ENCODE measurements around the gene TXNDC15.

The TXNDC15 gene

GRCh38 chr5:134873987-134874830 is at the start of gene TXNDC15:
TXNDC15 (plus strand) TSS chr5:134874371; CDS start chr5:134874428, 57 bp downstream.
- Histone ChIP-seq H3K4me1 (ENCODE audit: insufficient read depth, poor library complexity, severe bottlenecking) (peaks cover 5% of the 10 kb centered on the region), H3K27ac (ENCODE audit: poor library complexity, severe bottlenecking) (peak within 1 kb of the TSS; percentile 80), H3K4me3 (ENCODE audit: severe bottlenecking) (peak within 1 kb of the TSS; percentile 67), H3K27me3 (ENCODE audit: insufficient read depth, poor library complexity, severe bottlenecking) (no peaks in the 10 kb centered on the region), H3K9me3 (ENCODE audit: severe bottlenecking) (no peaks in the 10 kb centered on the region), H3K36me3 (ENCODE audit: low read depth) (0 out of 2 replicates have a peak, but pooled peaks cover 5% of the 10 kb centered on the region)
- peak; percentile 84 for DNase-seq (ENCODE audit: low spot score)
- ATAC-seq (ENCODE audit: low read depth): peak; percentile 86
- TF ChIP-seq CTCF (IDR thresholded peaks at IDR 0.05; ENCODE audit: poor library complexity, severe bottlenecking): no peak

GRCh38 chr5:134824681-134825080 is 49.5 kb upstream of the TXNDC15 start:
- no peak for ATAC-seq (ENCODE audit: low read depth)

GRCh38 chr5:134825212-134825611 is 49.0 kb upstream of the TXNDC15 start:
- Histone ChIP-seq H3K4me1 (ENCODE audit: insufficient read depth, poor library complexity, severe bottlenecking) (no peaks in the 10 kb centered on the region), H3K36me3 (ENCODE audit: low read depth) (peaks cover 92% of the 10 kb centered on the region), H3K9me3 (ENCODE audit: severe bottlenecking) (no peaks in the 10 kb centered on the region), H3K4me3 (ENCODE audit: severe bottlenecking) (no peak overlapping the region), H3K27me3 (ENCODE audit: insufficient read depth, poor library complexity, severe bottlenecking) (no peaks in the 10 kb centered on the region), H3K27ac (ENCODE audit: poor library complexity, severe bottlenecking) (no peak overlapping the region)
- no peak for DNase-seq (ENCODE audit: low spot score)
- no peak for ATAC-seq (ENCODE audit: low read depth)
- TF ChIP-seq CTCF (IDR thresholded peaks at IDR 0.05; ENCODE audit: poor library complexity, severe bottlenecking): no peak

More at GRCh38 chr5:134824681-134825080, 49.5 kb upstream of the TXNDC15 start:
- Histone ChIP-seq H3K4me3 (ENCODE audit: severe bottlenecking) (no peak overlapping the region), H3K9me3 (ENCODE audit: severe bottlenecking) (no peaks in the 10 kb centered on the region), H3K4me1 (ENCODE audit: insufficient read depth, poor library complexity, severe bottlenecking) (no peaks in the 10 kb centered on the region), H3K27ac (ENCODE audit: poor library complexity, severe bottlenecking) (no peak overlapping the region), H3K36me3 (ENCODE audit: low read depth) (peaks cover 92% of the 10 kb centered on the region), H3K27me3 (ENCODE audit: insufficient read depth, poor library complexity, severe bottlenecking) (no peaks in the 10 kb centered on the region)
- DNase-seq (ENCODE audit: low spot score): no peak
- TF ChIP-seq CTCF (IDR thresholded peaks at IDR 0.05; ENCODE audit: poor library complexity, severe bottlenecking): no peak

- Histone ChIP-seq H3K9me3 (ENCODE audit: severe bottlenecking) (no peaks in the 10 kb centered on the region), H3K27ac (ENCODE audit: poor library complexity, severe bottlenecking) (no peak overlapping the region), H3K4me3 (ENCODE audit: severe bottlenecking) (no peak overlapping the region), H3K4me1 (ENCODE audit: insufficient read depth, poor library complexity, severe bottlenecking) (no peaks in the 10 kb centered on the region), H3K27me3 (ENCODE audit: insufficient read depth, poor library complexity, severe bottlenecking) (no peaks in the 10 kb centered on the region), H3K36me3 (ENCODE audit: low read depth) (peaks cover 92% of the 10 kb centered on the region)
- DNase-seq (ENCODE audit: low spot score): no peak
- ATAC-seq (ENCODE audit: low read depth): no peak
- no peak for TF ChIP-seq CTCF (IDR thresholded peaks at IDR 0.05; ENCODE audit: poor library complexity, severe bottlenecking)
Measured at GRCh38 chr5:134833340-134834032, 40.7 kb upstream of the TXNDC15 start.
